ENCODE measurements around the gene PTPRN2. TPM values are rescaled to one million over a fixed set of nuclear protein-coding genes. Genes with fewer than 3 reads are reported as not detected.
A peak's percentile ranks its signal among the peaks of the same experiment; 100 is the strongest.

The PTPRN2 gene
- total and polyA plus RNA-seq, 3 experiments from 2014 or later = 0.33 to 1.2 (median 0.42) TPM

GRCh38 chr7:158134824-158135223 lies 452.8 kb downstream of the PTPRN2 start:
- CTCF ChIA-PET = no interaction called here

DNA sequence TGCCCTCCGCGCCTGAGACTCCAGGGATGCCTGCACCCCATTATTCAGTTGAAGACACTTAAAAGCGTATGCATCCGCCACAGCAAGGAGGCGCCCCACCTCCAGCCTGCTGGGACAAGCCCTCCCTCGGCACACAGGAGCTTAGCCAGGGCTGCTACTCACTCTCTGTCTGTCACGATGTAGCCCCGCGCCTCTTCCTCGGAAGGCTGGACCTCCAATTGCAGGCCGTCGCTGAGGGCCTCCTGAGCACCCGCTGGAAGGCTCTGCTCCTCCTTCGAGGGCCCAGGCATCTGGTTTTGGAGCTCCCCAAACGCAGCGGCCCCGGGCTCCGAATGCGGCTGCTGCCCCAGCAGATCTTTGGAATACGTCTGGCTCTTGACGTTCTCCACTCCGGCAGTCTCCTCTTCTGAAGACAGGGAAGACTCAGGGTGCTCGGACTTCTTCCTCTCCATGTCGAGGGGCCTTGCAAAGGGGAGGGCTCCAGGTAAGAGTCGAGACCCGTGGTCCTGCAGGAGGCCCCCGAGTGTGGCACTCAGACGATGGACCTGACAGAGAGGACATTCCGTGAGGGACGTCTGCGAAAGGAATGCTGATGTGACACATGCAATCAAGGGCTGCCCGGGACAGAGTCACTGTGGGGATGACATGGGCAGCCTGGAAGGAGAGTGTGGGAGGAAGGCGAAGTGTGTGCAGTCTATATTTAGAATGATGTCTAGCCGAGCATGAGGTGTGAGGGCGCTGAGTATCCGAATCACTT lies 453.9 kb downstream of the PTPRN2 start:
- Histone ChIP-seq H3K27ac (ENCODE audit: low read depth, low read length) (no peak overlapping the region), H3K4me3 (ENCODE audit: low read length) (no peak overlapping the region), H3K9me3 (ENCODE audit: low read length) (no peaks in the 10 kb centered on the region), H3K36me3 (ENCODE audit: insufficient read depth, low read length) (no peaks in the 10 kb centered on the region), H3K4me1 (ENCODE audit: insufficient read depth, low read length) (no peaks in the 10 kb centered on the region), H3K27me3 (ENCODE audit: insufficient read depth, low read length, poor library complexity, severe bottlenecking) (no peaks in the 10 kb centered on the region)
- H3K4me3 Mint-ChIP-seq = no peak overlapping the region
- H3K27me3 Mint-ChIP-seq = no peaks in the 10 kb centered on the region
- no peaks in the 10 kb centered on the region for H3K4me1 Mint-ChIP-seq
- no peak overlapping the region for H3K27ac Mint-ChIP-seq
- no peaks in the 10 kb centered on the region for H3K9me3 Mint-ChIP-seq
- ChIA-PET POLR2A (no interaction called here), CTCF (no interaction called here)
- no peaks in the 10 kb centered on the region for H3K36me3 Mint-ChIP-seq
- DNase-seq = peak in 1 of 5 donors; percentile 32

More at GRCh38 chr7:158134824-158135223, 452.8 kb downstream of the PTPRN2 start:
- Histone ChIP-seq H3K27me3 (ENCODE audit: insufficient read depth, low read length, poor library complexity, severe bottlenecking) (no peaks in the 10 kb centered on the region), H3K27ac (ENCODE audit: low read depth, low read length) (no peak overlapping the region), H3K4me3 (ENCODE audit: low read length) (no peak overlapping the region), H3K4me1 (ENCODE audit: insufficient read depth, low read length) (no peaks in the 10 kb centered on the region), H3K36me3 (ENCODE audit: insufficient read depth, low read length) (no peaks in the 10 kb centered on the region), H3K9me3 (ENCODE audit: low read length) (no peaks in the 10 kb centered on the region)
- Mint-ChIP-seq H3K27ac (no peak overlapping the region), H3K27me3 (peaks cover 0 to 1% of the 10 kb centered on the region in 2 donors), H3K36me3 (no peaks in the 10 kb centered on the region), H3K4me3 (no peak overlapping the region), H3K9me3 (no peaks in the 10 kb centered on the region), H3K4me1 (no peaks in the 10 kb centered on the region)
- DNase-seq = no peak
- POLR2A ChIA-PET = no interaction called here

DNA sequence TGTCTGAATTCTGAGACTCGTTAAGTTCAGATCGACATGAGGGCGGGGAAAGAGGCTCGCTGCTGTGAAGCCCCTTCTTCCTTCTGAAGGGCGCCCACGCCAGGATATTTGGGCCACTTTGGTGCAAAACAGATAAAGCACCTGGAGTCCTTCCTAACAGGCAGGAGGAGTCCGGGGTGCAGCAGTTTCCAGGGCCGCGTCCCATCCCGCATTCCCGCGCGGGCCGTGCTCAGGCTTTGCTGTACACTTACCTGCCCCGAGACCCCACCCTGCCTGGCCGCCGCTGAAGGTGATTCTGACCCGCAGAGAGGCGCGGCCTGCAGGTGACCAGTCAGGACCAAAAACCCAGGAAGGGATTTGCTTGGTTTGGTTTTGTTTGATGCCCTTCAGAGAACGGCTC lies 454.6 kb downstream of the PTPRN2 start:
- no peaks in the 10 kb centered on the region for H3K27me3 Mint-ChIP-seq
- H3K4me3 ChIP-seq (ENCODE audit: low read length) = no peak overlapping the region
- H3K36me3 ChIP-seq (ENCODE audit: insufficient read depth, low read length) = no peaks in the 10 kb centered on the region
- ChIA-PET CTCF (no interaction called here), POLR2A (no interaction called here)
- no peaks in the 10 kb centered on the region for H3K9me3 Mint-ChIP-seq
- no peak overlapping the region for H3K4me3 Mint-ChIP-seq
- H3K27ac ChIP-seq (ENCODE audit: low read depth, low read length) = no peak overlapping the region
- no peaks in the 10 kb centered on the region for H3K4me1 ChIP-seq (ENCODE audit: insufficient read depth, low read length)
- H3K27me3 ChIP-seq (ENCODE audit: insufficient read depth, low read length, poor library complexity, severe bottlenecking) = no peaks in the 10 kb centered on the region
- H3K36me3 Mint-ChIP-seq = no peaks in the 10 kb centered on the region
- no peaks in the 10 kb centered on the region for H3K4me1 Mint-ChIP-seq
- no peaks in the 10 kb centered on the region for H3K9me3 ChIP-seq (ENCODE audit: low read length)
- no peak for DNase-seq
- H3K27ac Mint-ChIP-seq = no peak overlapping the region

GRCh38 chr7:158130023-158130409 lies 457.6 kb downstream of the PTPRN2 start:
- POLR2A ChIA-PET = no interaction called here
- Histone ChIP-seq H3K27me3 (ENCODE audit: insufficient read depth, low read length, poor library complexity, severe bottlenecking) (no peaks in the 10 kb centered on the region), H3K4me3 (ENCODE audit: low read length) (no peak overlapping the region), H3K27ac (ENCODE audit: low read depth, low read length) (no peak overlapping the region), H3K36me3 (ENCODE audit: insufficient read depth, low read length) (no peaks in the 10 kb centered on the region), H3K4me1 (ENCODE audit: insufficient read depth, low read length) (no peaks in the 10 kb centered on the region), H3K9me3 (ENCODE audit: low read length) (no peaks in the 10 kb centered on the region)
- Mint-ChIP-seq H3K9me3 (peaks cover 0 to 2% (median 2%) of the 10 kb centered on the region in 5 donors), H3K27ac (no peak overlapping the region), H3K4me3 (no peak overlapping the region), H3K27me3 (no peaks in the 10 kb centered on the region), H3K4me1 (no peaks in the 10 kb centered on the region), H3K36me3 (no peaks in the 10 kb centered on the region)
- peak in 1 of 5 donors; percentile 26 for DNase-seq
- CTCF ChIA-PET = no interaction called here

GRCh38 chr7:158129037-158130022 lies 458.3 kb downstream of the PTPRN2 start:
- Histone ChIP-seq H3K36me3 (ENCODE audit: insufficient read depth, low read length) (no peaks in the 10 kb centered on the region), H3K27ac (ENCODE audit: low read depth, low read length) (no peak overlapping the region), H3K4me1 (ENCODE audit: insufficient read depth, low read length) (no peaks in the 10 kb centered on the region), H3K9me3 (ENCODE audit: low read length) (no peaks in the 10 kb centered on the region), H3K27me3 (ENCODE audit: insufficient read depth, low read length, poor library complexity, severe bottlenecking) (no peaks in the 10 kb centered on the region), H3K4me3 (ENCODE audit: low read length) (no peak overlapping the region)
- H3K36me3 Mint-ChIP-seq = no peaks in the 10 kb centered on the region
- DNase-seq = no peak
- peaks cover 0 to 5% (median 2%) of the 10 kb centered on the region in 5 donors for H3K9me3 Mint-ChIP-seq
- ChIA-PET POLR2A (no interaction called here), CTCF (no interaction called here)
- H3K27me3 Mint-ChIP-seq = no peaks in the 10 kb centered on the region
- H3K27ac Mint-ChIP-seq = no peak overlapping the region
- H3K4me3 Mint-ChIP-seq = no peak overlapping the region
- no peaks in the 10 kb centered on the region for H3K4me1 Mint-ChIP-seq

DNA sequence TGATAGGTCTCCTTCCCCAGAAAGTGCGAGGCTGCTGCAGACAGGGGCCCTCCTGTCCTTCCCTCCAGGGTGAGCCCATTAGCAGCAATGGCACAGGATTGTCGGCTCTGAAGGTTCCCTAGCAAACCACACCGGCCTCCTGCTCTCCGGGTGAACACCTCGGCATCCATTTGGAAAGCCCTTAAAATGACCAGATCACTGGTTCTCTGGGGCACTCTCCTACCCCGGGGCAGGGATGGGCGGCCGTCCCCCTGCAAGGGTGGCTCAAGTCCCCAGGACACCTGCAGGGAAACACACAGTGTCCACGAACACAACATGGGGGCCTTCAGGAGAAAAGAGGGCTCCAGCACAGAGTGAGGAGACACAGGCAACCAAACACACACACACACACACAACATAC lies 459.1 kb downstream of the PTPRN2 start:
- no peaks in the 10 kb centered on the region for H3K9me3 ChIP-seq (ENCODE audit: low read length)
- no peak for DNase-seq
- H3K27me3 ChIP-seq (ENCODE audit: insufficient read depth, low read length, poor library complexity, severe bottlenecking) = no peaks in the 10 kb centered on the region
- Mint-ChIP-seq H3K36me3 (no peaks in the 10 kb centered on the region), H3K27me3 (no peaks in the 10 kb centered on the region), H3K9me3 (peaks cover 0 to 5% (median 2%) of the 10 kb centered on the region in 5 donors), H3K27ac (no peak overlapping the region), H3K4me1 (no peaks in the 10 kb centered on the region), H3K4me3 (no peak overlapping the region)
- no peak overlapping the region for H3K27ac ChIP-seq (ENCODE audit: low read depth, low read length)
- no peaks in the 10 kb centered on the region for H3K4me1 ChIP-seq (ENCODE audit: insufficient read depth, low read length)
- no peak overlapping the region for H3K4me3 ChIP-seq (ENCODE audit: low read length)
- ChIA-PET POLR2A (no interaction called here), CTCF (no interaction called here)
- H3K36me3 ChIP-seq (ENCODE audit: insufficient read depth, low read length) = no peaks in the 10 kb centered on the region

GRCh38 chr7:158127241-158127640 lies 460.4 kb downstream of the PTPRN2 start:
- Histone ChIP-seq H3K4me1 (ENCODE audit: insufficient read depth, low read length) (no peaks in the 10 kb centered on the region), H3K27ac (ENCODE audit: low read depth, low read length) (no peak overlapping the region), H3K36me3 (ENCODE audit: insufficient read depth, low read length) (no peaks in the 10 kb centered on the region), H3K4me3 (ENCODE audit: low read length) (no peak overlapping the region), H3K27me3 (ENCODE audit: insufficient read depth, low read length, poor library complexity, severe bottlenecking) (no peaks in the 10 kb centered on the region), H3K9me3 (ENCODE audit: low read length) (no peaks in the 10 kb centered on the region)
- H3K27ac Mint-ChIP-seq = no peak overlapping the region
- peaks cover 0 to 5% (median 2%) of the 10 kb centered on the region in 5 donors for H3K9me3 Mint-ChIP-seq
- DNase-seq = peak in 1 of 5 donors; percentile 26
- no peaks in the 10 kb centered on the region for H3K4me1 Mint-ChIP-seq
- H3K4me3 Mint-ChIP-seq = peak overlapping the region in 1 of 7 donors; percentile 60
- no peaks in the 10 kb centered on the region for H3K36me3 Mint-ChIP-seq
- ChIA-PET CTCF (no interaction called here), POLR2A (no interaction called here)
- H3K27me3 Mint-ChIP-seq = no peaks in the 10 kb centered on the region

DNA sequence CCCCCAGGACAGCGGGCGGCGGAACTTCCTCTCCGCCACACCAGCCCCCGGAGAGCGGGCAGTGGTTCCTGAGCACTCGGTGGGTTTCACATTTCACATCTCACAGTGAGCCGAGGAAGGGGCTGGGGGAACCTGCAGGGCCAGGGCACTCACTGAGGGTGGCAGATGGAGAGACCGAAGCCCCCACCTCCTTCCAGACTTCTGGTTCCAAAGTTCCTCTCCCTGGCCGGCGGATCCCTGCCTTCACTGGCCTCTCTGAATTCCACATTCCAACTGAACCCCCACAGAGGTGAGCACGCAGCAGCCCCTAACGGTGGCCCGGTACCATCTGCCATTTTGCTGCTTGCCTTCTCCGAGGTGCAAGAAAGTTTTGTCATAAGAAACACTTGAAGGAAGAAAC lies 461.0 kb downstream of the PTPRN2 start:
- no peaks in the 10 kb centered on the region for H3K9me3 ChIP-seq (ENCODE audit: low read length)
- H3K36me3 Mint-ChIP-seq = no peaks in the 10 kb centered on the region

More for the DNA sequence above, 461.0 kb downstream of the PTPRN2 start:
- peaks cover 0 to 10% (median 2%) of the 10 kb centered on the region in 5 donors for H3K9me3 Mint-ChIP-seq
- H3K4me1 ChIP-seq (ENCODE audit: insufficient read depth, low read length) = no peaks in the 10 kb centered on the region
- no peaks in the 10 kb centered on the region for H3K36me3 ChIP-seq (ENCODE audit: insufficient read depth, low read length)
- H3K27ac ChIP-seq (ENCODE audit: low read depth, low read length) = no peak overlapping the region
- H3K27ac Mint-ChIP-seq = no peak overlapping the region
- no peaks in the 10 kb centered on the region for H3K27me3 ChIP-seq (ENCODE audit: insufficient read depth, low read length, poor library complexity, severe bottlenecking)
- ChIA-PET CTCF (no interaction called here), POLR2A (no interaction called here)
- H3K27me3 Mint-ChIP-seq = no peaks in the 10 kb centered on the region
- H3K4me1 Mint-ChIP-seq = no peaks in the 10 kb centered on the region
- DNase-seq = peak in 1 of 5 donors; percentile 30
- no peak overlapping the region for H3K4me3 ChIP-seq (ENCODE audit: low read length)
- peak overlapping the region in 1 of 7 donors; percentile 60 for H3K4me3 Mint-ChIP-seq

All from CD8-positive, alpha-beta memory T cell (primary cell).